H9 (cell line): ENCODE data around the gene ADAMTSL3. TPM values are rescaled to one million over a fixed set of nuclear protein-coding genes. Genes with fewer than 3 reads are reported as not detected.

Experiments used
- DNase-seq: peaks from one replicate; pipeline ENCODE4 v3.0.0-alpha.2; 2017
- H2AFZ ChIP-seq: one replicate; pipeline ENCODE4 v1.6.1; 2013; ENCODE audit warnings: mild to moderate bottlenecking, low read length, control low read depth, moderate library complexity
- H2AK5ac ChIP-seq: 2 replicates; pipeline ENCODE4 v1.6.1; 2013; ENCODE audit warnings: low read length, control low read depth, mixed read lengths; ENCODE audit not compliant: insufficient read length
- H2BK120ac ChIP-seq: one replicate; pipeline ENCODE4 v1.6.1; 2013; ENCODE audit warnings: low read depth, mild to moderate bottlenecking, low read length, control low read depth, inconsistent platforms; ENCODE audit not compliant: poor library complexity, severe bottlenecking
- H2BK12ac ChIP-seq: 2 replicates; pipeline ENCODE4 v1.6.1; 2013; ENCODE audit warnings: low read length, control low read depth, mixed read lengths, low read depth; ENCODE audit not compliant: insufficient read length
- H2BK15ac ChIP-seq: 2 replicates; pipeline ENCODE4 v1.6.1; 2013; ENCODE audit warnings: low read depth, low read length, control low read depth
- H2BK20ac ChIP-seq: one replicate; pipeline ENCODE4 v1.6.1; 2013; ENCODE audit warnings: low read depth, mild to moderate bottlenecking, low read length, control low read depth, inconsistent platforms; ENCODE audit not compliant: poor library complexity, severe bottlenecking
- H2BK5ac ChIP-seq: 2 replicates; pipeline ENCODE4 v1.6.1; 2013; ENCODE audit warnings: low read length, control low read depth, mixed read lengths; ENCODE audit not compliant: insufficient read length
- H3K14ac ChIP-seq: 2 replicates; pipeline ENCODE4 v1.6.1; 2013; ENCODE audit warnings: low read length, control low read depth; ENCODE audit not compliant: insufficient read depth
- H3K18ac ChIP-seq: 2 replicates; pipeline ENCODE4 v1.6.1; 2013; ENCODE audit warnings: low read depth, mild to moderate bottlenecking, mixed read lengths, low read length, control low read depth; ENCODE audit not compliant: insufficient read length
- H3K23ac ChIP-seq: 2 replicates; pipeline ENCODE4 v1.6.1; 2013; ENCODE audit warnings: low read length, control low read depth, mixed read lengths, low read depth; ENCODE audit not compliant: insufficient read length
- H3K23me2 ChIP-seq: 2 replicates; pipeline ENCODE4 v1.6.1; 2013; ENCODE audit warnings: low read depth, mild to moderate bottlenecking, mixed read lengths, low read length, control low read depth; ENCODE audit not compliant: insufficient read length, poor library complexity, severe bottlenecking
- H3K27ac ChIP-seq: 2 replicates; pipeline ENCODE4 v1.5.1; 2013; ENCODE audit warnings: low read length, control low read depth, mixed read lengths, low read depth; ENCODE audit not compliant: insufficient read length
- H3K27me3 ChIP-seq: 2 replicates; pipeline ENCODE4 v1.6.1; 2013; ENCODE audit warnings: low read length, control low read depth, inconsistent platforms; ENCODE audit not compliant: insufficient read depth
- H3K4ac ChIP-seq: 2 replicates; pipeline ENCODE4 v1.6.1; 2013; ENCODE audit warnings: low read depth, mild to moderate bottlenecking, control low read depth, inconsistent platforms, low read length, moderate library complexity
- H3K4me1 ChIP-seq: 2 replicates; pipeline ENCODE4 v1.6.1; 2013; ENCODE audit warnings: low read length, control low read depth, inconsistent platforms; ENCODE audit not compliant: insufficient read depth
- H3K4me2 ChIP-seq: 2 replicates; pipeline ENCODE4 v1.6.1; 2013; ENCODE audit warnings: low read length, control low read depth, mixed read lengths; ENCODE audit not compliant: insufficient read length, insufficient read depth
- H3K56ac ChIP-seq: 2 replicates; pipeline ENCODE4 v1.6.1; 2013; ENCODE audit warnings: low read depth, mild to moderate bottlenecking, mixed read lengths, low read length, control low read depth; ENCODE audit not compliant: insufficient read length
- H3K79me1 ChIP-seq: 2 replicates; pipeline ENCODE4 v1.6.1; 2013; ENCODE audit warnings: low read depth, mild to moderate bottlenecking, moderate library complexity, low read length, control low read depth, inconsistent platforms; ENCODE audit not compliant: insufficient read depth, poor library complexity, severe bottlenecking
- H3K79me2 ChIP-seq: 2 replicates; pipeline ENCODE4 v1.6.1; 2013; ENCODE audit warnings: low read length, control low read depth, inconsistent platforms; ENCODE audit not compliant: insufficient read depth
- H3K9ac ChIP-seq: 2 replicates; pipeline ENCODE4 v1.6.1; 2013; ENCODE audit warnings: low read length, control low read depth, mixed read lengths; ENCODE audit not compliant: insufficient read length; ENCODE audit errors: extremely low read depth
- H3K9me3 ChIP-seq: one replicate; pipeline ENCODE4 v1.6.1; 2013; ENCODE audit warnings: low read depth, low read length, inconsistent platforms; ENCODE audit not compliant: control insufficient read depth
- H3T11ph ChIP-seq: one replicate; pipeline ENCODE4 v1.6.1; 2013; ENCODE audit warnings: mild to moderate bottlenecking, low read length, control low read depth, inconsistent platforms
- H4K20me1 ChIP-seq: one replicate; pipeline ENCODE4 v1.6.1; 2013; ENCODE audit not compliant: control insufficient read depth, insufficient read length, insufficient read depth
- H4K5ac ChIP-seq: 2 replicates; pipeline ENCODE4 v1.6.1; 2013; ENCODE audit warnings: low read depth, mild to moderate bottlenecking, mixed read lengths, low read length, control low read depth; ENCODE audit not compliant: insufficient read length
- H4K8ac ChIP-seq: replicated peaks from 2 replicates; pipeline ENCODE4 v1.6.1; 2013; ENCODE audit warnings: low read length, control low read depth, mixed read lengths, low read depth; ENCODE audit not compliant: insufficient read length
- H4K91ac ChIP-seq: 2 replicates; pipeline ENCODE4 v1.6.1; 2013; ENCODE audit warnings: low read depth, mild to moderate bottlenecking, moderate library complexity, mixed read lengths, low read length, control low read depth; ENCODE audit not compliant: insufficient read length
- H3K27ac Mint-ChIP-seq, 3 experiments: 2 replicates in 2 of 3; 3 replicates in 1 of 3; pipeline ENCODE4 v1.8.0; 2020 to 2021; ENCODE audit warnings: mixed read lengths in 3 of 3, mild to moderate bottlenecking in 1 of 3, moderate library complexity in 1 of 3
- H3K27me3 Mint-ChIP-seq: 2 replicates; pipeline ENCODE4 v1.8.0; 2021; ENCODE audit warnings: low read depth, mild to moderate bottlenecking, moderate library complexity, mixed read lengths
- H3K36me3 Mint-ChIP-seq, 3 experiments: 2 replicates in 2 of 3; 3 replicates in 1 of 3; pipeline ENCODE4 v1.8.0; 2020 to 2021; ENCODE audit warnings: low read depth in 3 of 3, mixed read lengths in 3 of 3; ENCODE audit not compliant: insufficient read depth in 1 of 3
- H3K4me1 Mint-ChIP-seq, 2 experiments: 2 replicates each; pipeline ENCODE4 v1.8.0; 2020; ENCODE audit warnings: mixed read lengths in 2 of 2
- H3K4me3 Mint-ChIP-seq, 2 experiments: 2 replicates in 1 of 2; 3 replicates in 1 of 2; pipeline ENCODE4 v1.8.0; 2020 to 2021; ENCODE audit warnings: mild to moderate bottlenecking in 2 of 2, mixed read lengths in 2 of 2, moderate library complexity in 1 of 2
- H3K9me3 Mint-ChIP-seq, 2 experiments: 2 replicates in 1 of 2; 3 replicates in 1 of 2; pipeline ENCODE4 v1.8.0; 2020; ENCODE audit warnings: mild to moderate bottlenecking in 2 of 2, mixed read lengths in 2 of 2, moderate library complexity in 1 of 2
- CTCF ChIP-seq: fragments of 200-600 bp; sonication (generic); conservative IDR thresholded peaks from 3 replicates; pipeline ENCODE4 v1.8.0; 2021; ENCODE audit warnings: antibody characterized with exemption, mild to moderate bottlenecking
- WGBS: extraction: QIAGEN DNeasy Blood & Tissue Kit; methylation state at CpG from one replicate; pipeline ENCODE4 v1.1.7; 2013; ENCODE audit warnings: missing lambda C conversion rate, low lambda C conversion rate, mixed read lengths; ENCODE audit not compliant: insufficient read length; ENCODE audit errors: extremely low coverage; 5-methylcytosine and 5-hydroxymethylcytosine counted together
- total RNA-seq: library from RNA; stranded (reverse); gene quantifications from 2 replicates; pipeline ENCODE4 v1.2.1, GENCODE V29; 2021

ADAMTSL3 gene
- total RNA-seq, 1 experiment from 2014 or later: 0.39 TPM

- no peaks in the 10 kb centered on the region for H3K23me2 ChIP-seq
Observed at GRCh38 chr15:83709241-83709640, 55.3 kb downstream of the ADAMTSL3 start.

More at GRCh38 chr15:83709241-83709640, 55.3 kb downstream of the ADAMTSL3 start:
- Mint-ChIP-seq H3K27me3 (no peaks in the 10 kb centered on the region), H3K27ac (no peak overlapping the region), H3K9me3 (no peaks in the 10 kb centered on the region), H3K4me1 (no peaks in the 10 kb centered on the region), H3K36me3 (no peaks in the 10 kb centered on the region), H3K4me3 (no peak overlapping the region)
- Histone ChIP-seq H3K27ac (no peak overlapping the region), H4K5ac (no peak overlapping the region), H3K9me3 (no peaks in the 10 kb centered on the region), H2AK5ac (no peak overlapping the region), H3K27me3 (no peaks in the 10 kb centered on the region), H3T11ph (no peak overlapping the region), H2BK20ac (no peak overlapping the region), H3K79me1 (no peaks in the 10 kb centered on the region), H4K8ac (no peak overlapping the region), H3K56ac (no peak overlapping the region), H2BK15ac (no peak overlapping the region), H2BK120ac (no peak overlapping the region), H2BK5ac (no peak overlapping the region), H3K9ac (no peak overlapping the region), H3K4me2 (no peak overlapping the region), H3K4ac (no peak overlapping the region), H2AFZ (no peak overlapping the region), H4K91ac (no peak overlapping the region), H2BK12ac (no peak overlapping the region), H3K23ac (no peak overlapping the region), H3K4me1 (no peaks in the 10 kb centered on the region), H3K79me2 (no peaks in the 10 kb centered on the region), H4K20me1 (no peaks in the 10 kb centered on the region), H3K14ac (no peak overlapping the region), H3K18ac (no peak overlapping the region)
- no peak for TF ChIP-seq CTCF
- no peak for DNase-seq
- WGBS: no CpG with 5 or more reads among the region's 2 CpGs
